ENCODE results near the gene XCL2. TPM values are rescaled to one million over a fixed set of nuclear protein-coding genes. Genes with fewer than 3 reads are reported as not detected.

The XCL2 gene
- total RNA-seq, 6 donors from 2014 or later: 1.3 to 9.0 (median 1.7) TPM; not detected in 2

GRCh38 chr1:168535536-168535935, 8.3 kb downstream of the XCL2 start:
- 10 to 26% methylated on average over 1 of the region's 1 CpG for WGBS, 2 donors
- Histone ChIP-seq H3K9me3 (no peaks in the 10 kb centered on the region), H3K4me3 (no peak overlapping the region), H3K27ac (peak overlapping the region in 2 of 4 donors; percentile 19 to 27), H3K27me3 (no peaks in the 10 kb centered on the region), H3K4me1 (peaks cover 0 to 5% (median 2%) of the 10 kb centered on the region in 4 donors), H3K36me3 (no peaks in the 10 kb centered on the region)
- TF ChIP-seq CTCF (IDR thresholded peaks at IDR 0.05) (no peak), POLR2A (IDR thresholded peaks at IDR 0.05) (no peak), POLR2AphosphoS5 (IDR thresholded peaks at IDR 0.05) (no peak), EP300 (IDR thresholded peaks at IDR 0.05) (no peak)
- no peak for ATAC-seq (ENCODE audit: low FRiP score in 2 of 2)
- DNase-seq: no peak

- no peak for TF ChIP-seq CTCF (IDR thresholded peaks at IDR 0.05)
- H3K4me3 ChIP-seq: no peak overlapping the region
- no peaks in the 10 kb centered on the region for H3K36me3 ChIP-seq
- no peak overlapping the region for H3K27ac ChIP-seq
- DNase-seq: no peak
- ATAC-seq (ENCODE audit: low FRiP score in 2 of 2): no peak
- H3K27me3 ChIP-seq: no peaks in the 10 kb centered on the region
- peaks cover 0 to 5% (median 2%) of the 10 kb centered on the region in 4 donors for H3K4me1 ChIP-seq
- WGBS, 2 donors: 100% methylated on average over 2 of the region's 2 CpGs
- no peaks in the 10 kb centered on the region for H3K9me3 ChIP-seq
Observed at GRCh38 chr1:168531615-168532345, 12.0 kb downstream of the XCL2 start.

GRCh38 chr1:168529518-168529917, 14.3 kb downstream of the XCL2 start:
- Histone ChIP-seq H3K36me3 (no peaks in the 10 kb centered on the region), H3K4me3 (no peak overlapping the region), H3K4me1 (no peaks in the 10 kb centered on the region), H3K9me3 (no peaks in the 10 kb centered on the region), H3K27me3 (no peaks in the 10 kb centered on the region), H3K27ac (no peak overlapping the region)
- ATAC-seq (ENCODE audit: low FRiP score in 2 of 2) (no peak), DNase-seq (no peak)
- 36 to 38% methylated on average over 1 of the region's 1 CpG for WGBS, 2 donors
- TF ChIP-seq CTCF (IDR thresholded peaks at IDR 0.05) (no peak), POLR2AphosphoS5 (IDR thresholded peaks at IDR 0.05) (no peak), POLR2A (IDR thresholded peaks at IDR 0.05) (no peak), EP300 (IDR thresholded peaks at IDR 0.05) (no peak)

- no peak for TF ChIP-seq POLR2A (IDR thresholded peaks at IDR 0.05)
- no peak for TF ChIP-seq CTCF (IDR thresholded peaks at IDR 0.05)
- TF ChIP-seq POLR2AphosphoS5 (IDR thresholded peaks at IDR 0.05): no peak
- no peak for TF ChIP-seq EP300 (IDR thresholded peaks at IDR 0.05)
- H3K27ac ChIP-seq: no peak overlapping the region
- no peaks in the 10 kb centered on the region for H3K9me3 ChIP-seq
- WGBS, 2 donors: 80 to 82% methylated on average over 1 of the region's 1 CpG
- ATAC-seq (ENCODE audit: low FRiP score in 2 of 2): no peak
- H3K4me3 ChIP-seq: no peak overlapping the region
- H3K36me3 ChIP-seq: no peaks in the 10 kb centered on the region
- H3K27me3 ChIP-seq: no peaks in the 10 kb centered on the region
- H3K4me1 ChIP-seq: no peaks in the 10 kb centered on the region
- no peak for DNase-seq
Observed at GRCh38 chr1:168521401-168522000, 22.3 kb downstream of the XCL2 start.

GRCh38 chr1:168520832-168521231, 23.0 kb downstream of the XCL2 start:
- 53 to 62% methylated on average over 4 of the region's 4 CpGs for WGBS, 2 donors
- no peak for ATAC-seq (ENCODE audit: low FRiP score in 2 of 2)
- Histone ChIP-seq H3K27me3 (no peaks in the 10 kb centered on the region), H3K4me1 (no peaks in the 10 kb centered on the region), H3K9me3 (no peaks in the 10 kb centered on the region), H3K4me3 (no peak overlapping the region), H3K27ac (no peak overlapping the region), H3K36me3 (no peaks in the 10 kb centered on the region)
- no peak for DNase-seq
- TF ChIP-seq POLR2A (IDR thresholded peaks at IDR 0.05): no peak
- no peak for TF ChIP-seq POLR2AphosphoS5 (IDR thresholded peaks at IDR 0.05)
- no peak for TF ChIP-seq CTCF (IDR thresholded peaks at IDR 0.05)
- TF ChIP-seq EP300 (IDR thresholded peaks at IDR 0.05): no peak
